B cell (primary cell): Measurements from ENCODE around the gene EMP1. TPM values are rescaled to one million over a fixed set of nuclear protein-coding genes. Genes with fewer than 3 reads are reported as not detected.

Experiments
- ATAC-seq: fragments of 200-7000 bp; cut with Tn5 transposase; one replicate; pipeline ENCODE4 v1.10.0; 2021; ENCODE audit warnings: low read depth, mild to moderate bottlenecking, moderate number of reproducible peaks, moderate library complexity
- CTCF ChIA-PET: fragments of 350-600 bp; sonication (Branson Sonifier 250); formaldehyde crosslinking; loops from one replicate; lab custom pipeline; 2021; ENCODE audit warnings: antibody characterized with exemption, inconsistent platforms; lab: Charles Lee
- POLR2A ChIA-PET: fragments of 350-600 bp; sonication (Branson Sonifier 250); formaldehyde crosslinking; loops from one replicate; lab custom pipeline; 2021; ENCODE audit warnings: antibody characterized with exemption; lab: Charles Lee
- DNase-seq: peaks from one replicate; pipeline ENCODE4 v3.0.0; 2013
- H2AFZ ChIP-seq: 2 replicates; pipeline ENCODE4 v1.6.1; 2012; ENCODE audit warnings: mild to moderate bottlenecking, low read depth, low read length; ENCODE audit not compliant: insufficient read depth, poor library complexity, severe bottlenecking
- H3K27ac ChIP-seq, 2 donors: 1 replicate in 1 of 2; 2 replicates in 1 of 2; pipeline ENCODE4 v1.5.1; 2012 to 2013; ENCODE audit warnings: low read length in 2 of 2, mild to moderate bottlenecking in 2 of 2, moderate library complexity in 1 of 2
- H3K27me3 ChIP-seq, 4 experiments: fragments of 200-600 bp in 1 of 4; sonication (generic) in 1 of 4; replicated peaks in 1 of 4; 1 replicate in 2 of 4; 2 replicates in 2 of 4; pipeline versions ENCODE4 v1.6.1 to v1.7.0; 2013 to 2016; ENCODE audit warnings: low read length in 3 of 4, mild to moderate bottlenecking in 2 of 4, mixed read lengths in 1 of 4, moderate library complexity in 1 of 4; ENCODE audit not compliant: insufficient read depth in 4 of 4, control insufficient read depth in 3 of 4; ENCODE audit errors: control extremely low read depth in 1 of 4
- H3K36me3 ChIP-seq, 2 experiments: replicated peaks in 1 of 2; 1 replicate in 1 of 2; 2 replicates in 1 of 2; pipeline versions ENCODE4 v1.6.1 to v1.7.1; 2013; ENCODE audit warnings: low read length in 1 of 2; ENCODE audit not compliant: insufficient read depth in 2 of 2, control insufficient read depth in 1 of 2; ENCODE audit errors: control extremely low read depth in 1 of 2, extremely low read depth in 1 of 2
- H3K4me1 ChIP-seq, 2 donors: fragments of 200-600 bp in 1 of 2; sonication (generic) in 1 of 2; 1 replicate in 1 of 2; 2 replicates in 1 of 2; pipeline versions ENCODE4 v1.5.1 to v1.6.1; 2013 to 2017; ENCODE audit warnings: low read length in 2 of 2; ENCODE audit not compliant: control insufficient read depth in 2 of 2, insufficient read depth in 2 of 2
- H3K4me2 ChIP-seq: replicated peaks from 2 replicates; pipeline ENCODE3; 2012; ENCODE audit warnings: mild to moderate bottlenecking, low read depth, low read length; ENCODE audit not compliant: poor library complexity, severe bottlenecking
- H3K4me3 ChIP-seq, 5 experiments: fragments of 200-600 bp in 1 of 5; sonication (generic) in 1 of 5; 1 replicate in 3 of 5; 2 replicates in 2 of 5; pipeline versions ENCODE4 v1.5.1 to v1.7.0; 2011 to 2016; ENCODE audit warnings: low read length in 4 of 5, mild to moderate bottlenecking in 4 of 5, low read depth in 2 of 5, control low read depth in 1 of 5, moderate library complexity in 1 of 5; ENCODE audit not compliant: insufficient read depth in 1 of 5; ENCODE audit errors: control extremely low read depth in 1 of 5, extremely low read depth in 1 of 5
- H3K79me2 ChIP-seq: fragments of 200-600 bp; sonication (generic); one replicate; pipeline ENCODE4 v1.6.0; 2016; ENCODE audit warnings: low read length; ENCODE audit not compliant: control insufficient read depth, insufficient read depth
- H3K9ac ChIP-seq: fragments of 200-600 bp; sonication (generic); 2 replicates; pipeline ENCODE4 v1.6.1; 2017; ENCODE audit warnings: mild to moderate bottlenecking, low read length, moderate library complexity
- H3K9me3 ChIP-seq, 3 donors: one replicate each; pipeline versions ENCODE4 v1.6.1 to v1.7.1; 2013; ENCODE audit warnings: low read length in 2 of 3; ENCODE audit not compliant: control insufficient read depth in 2 of 3, insufficient read depth in 1 of 3; ENCODE audit errors: control extremely low read depth in 1 of 3
- H4K20me1 ChIP-seq: 2 replicates; pipeline ENCODE4 v1.6.0; 2012; ENCODE audit warnings: mild to moderate bottlenecking, low read length; ENCODE audit not compliant: insufficient read depth, control insufficient read depth, poor library complexity, severe bottlenecking
- H3K27ac Mint-ChIP-seq: one replicate; pipeline ENCODE4 v1.8.0; 2021; ENCODE audit warnings: mixed read lengths
- H3K27me3 Mint-ChIP-seq: one replicate; pipeline ENCODE4 v1.8.0; 2021; ENCODE audit warnings: mixed read lengths
- H3K4me1 Mint-ChIP-seq: one replicate; pipeline ENCODE4 v1.8.0; 2021; ENCODE audit warnings: mixed read lengths
- H3K4me3 Mint-ChIP-seq: one replicate; pipeline ENCODE4 v1.8.0; 2021; ENCODE audit warnings: mixed read lengths
- H3K9me3 Mint-ChIP-seq: one replicate; pipeline ENCODE4 v1.8.0; 2022; ENCODE audit warnings: mixed read lengths; ENCODE audit not compliant: insufficient read depth
- CTCF ChIP-seq: fragments of 200-600 bp; IDR thresholded peaks from one replicate; pipeline ENCODE4 v1.8.0; 2022; ENCODE audit warnings: antibody characterized with exemption, mild to moderate bottlenecking
- EZH2 ChIP-seq: IDR thresholded peaks from 2 replicates; pipeline ENCODE4 v1.6.1; 2012; ENCODE audit warnings: borderline replicate concordance, low read depth, mild to moderate bottlenecking, moderate library complexity, low read length; ENCODE audit not compliant: insufficient read depth, poor library complexity, severe bottlenecking
- WGBS: methylation state at CpG from one replicate; pipeline ENCODE4 v1.1.5; 2013; ENCODE audit warnings: missing lambda C conversion rate; ENCODE audit not compliant: insufficient coverage; 5-methylcytosine and 5-hydroxymethylcytosine counted together
- intact Hi-C: fragments of 100-400 bp; cut with micrococcal nuclease; formaldehyde crosslinking; loops from one replicate; pipeline ENCODE4 v1.10.0; 2022
- polyA plus RNA-seq: library from polyadenylated mRNA; depleted of rRNA; stranded (reverse); fragments of >200 nt; gene quantifications from 2 replicates; pipeline ENCODE4 v1.2.3, GENCODE V29; 2012
- total RNA-seq, 2 donors: library from RNA; stranded (reverse); fragments of 120-200 nt in 1 of 2; gene quantifications; 1 replicate in 1 of 2; 2 replicates in 1 of 2; pipeline versions ENCODE4 v1.2.3 to v1.2.4, GENCODE V29; 2013 to 2022

EMP1 gene
- total and polyA plus RNA-seq, 2 donors (not counting 1 experiment from before 2014, with no cell fraction given): 0.07 to 0.64 TPM

DNA sequence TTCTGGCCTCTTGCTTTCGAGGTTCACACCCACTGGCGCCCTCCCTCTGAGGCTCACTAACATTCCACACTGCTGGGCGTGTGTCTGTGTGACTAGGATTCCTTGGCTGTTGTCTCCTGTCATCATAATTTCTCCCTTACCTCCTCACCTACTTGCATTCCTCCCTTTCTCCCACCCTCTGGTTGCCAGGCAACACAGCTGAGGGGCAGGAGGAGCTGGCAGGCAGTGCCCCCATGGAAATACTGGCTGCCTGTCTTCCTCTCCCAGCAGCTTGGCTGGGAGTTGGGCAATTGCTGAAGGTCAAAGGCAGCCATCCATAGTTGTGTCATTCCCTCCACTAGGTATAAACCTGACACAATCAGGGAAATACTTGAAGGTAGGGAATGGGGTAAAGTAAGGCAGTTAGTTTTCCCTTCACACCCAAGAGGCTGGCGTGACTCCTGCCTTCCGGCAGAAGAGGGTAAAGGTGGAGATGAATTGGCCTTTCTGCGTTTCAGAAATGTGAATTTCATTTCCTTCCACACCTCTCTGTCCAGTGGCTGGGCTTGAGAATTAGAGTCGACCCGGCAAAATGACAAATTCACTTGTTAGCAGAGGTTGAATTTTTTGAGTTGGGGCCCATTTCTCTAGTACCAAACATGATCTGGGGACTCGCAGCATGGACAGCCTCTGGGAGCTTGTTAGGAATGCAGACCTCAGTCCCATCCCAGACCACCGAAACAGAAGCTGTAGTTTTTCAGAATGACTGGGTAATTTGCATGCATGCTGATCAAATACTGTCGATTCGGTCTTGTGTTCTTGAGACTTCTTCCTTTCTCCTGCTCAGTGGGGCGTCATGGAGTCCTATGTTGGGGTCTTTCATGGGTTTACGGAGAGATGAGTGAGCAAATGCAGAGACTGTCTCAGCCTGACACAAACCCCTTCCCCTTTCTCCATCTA, 24.3 kb upstream of the EMP1 start:
- Histone ChIP-seq H3K9me3 (peaks cover 0 to 7% (median 6%) of the 10 kb centered on the region in 3 donors), H2AFZ (no peak overlapping the region), H3K36me3 (no peaks in the 10 kb centered on the region), H3K9ac (no peak overlapping the region), H3K79me2 (no peaks in the 10 kb centered on the region), H3K4me2 (peak overlapping the region; percentile 13), H3K4me1 (peaks cover 10 to 18% of the 10 kb centered on the region in 2 donors), H3K27me3 (peaks cover 0 to 14% (median 3%) of the 10 kb centered on the region in 4 experiments), H3K4me3 (no peak overlapping the region), H4K20me1 (no peaks in the 10 kb centered on the region), H3K27ac (no peak overlapping the region)
- ChIA-PET POLR2A (no interaction called here), CTCF (no interaction called here)
- TF ChIP-seq EZH2 (no peak), CTCF (no peak)
- ATAC-seq (no peak), DNase-seq (no peak)
- peaks cover 33% of the 10 kb centered on the region for H3K27me3 Mint-ChIP-seq
- 79% methylated on average over 3 of the region's 14 CpGs for WGBS
- intact Hi-C loops: loop anchor here (2.0 kb wide), 1 partner anchor 25 kb away; the partner anchor contains the start of gene EMP1
- peaks cover 17% of the 10 kb centered on the region for H3K4me1 Mint-ChIP-seq
- H3K4me3 Mint-ChIP-seq: peak overlapping the region; percentile 30
- no peaks in the 10 kb centered on the region for H3K9me3 Mint-ChIP-seq
- no peak overlapping the region for H3K27ac Mint-ChIP-seq
